KMS-11 (cell line): Measurements from ENCODE around the gene KCNJ10.

Experiments
- H2AFZ ChIP-seq: fragments of 200-600 bp; sonication (generic); 2 replicates; pipeline ENCODE4 v1.6.1; 2016; ENCODE audit warnings: antibody characterized with exemption, mixed run types, low read depth
- H3K27ac ChIP-seq: fragments of 200-600 bp; sonication (generic); 2 replicates; pipeline ENCODE4 v1.6.1; 2016; ENCODE audit warnings: mild to moderate bottlenecking, mixed run types
- H3K27me3 ChIP-seq: fragments of 200-600 bp; sonication (generic); 2 replicates; pipeline ENCODE4 v1.6.1; 2017; ENCODE audit warnings: mild to moderate bottlenecking, low read depth, mixed run types, moderate library complexity; ENCODE audit not compliant: insufficient read depth
- H3K36me3 ChIP-seq: fragments of 200-600 bp; sonication (generic); 2 replicates; pipeline ENCODE4 v1.6.1; 2017; ENCODE audit warnings: mild to moderate bottlenecking, mixed run types; ENCODE audit not compliant: insufficient read depth
- H3K4me1 ChIP-seq: fragments of 200-600 bp; sonication (generic); 2 replicates; pipeline ENCODE4 v1.6.1; 2016; ENCODE audit warnings: mild to moderate bottlenecking, low read depth, mixed run types; ENCODE audit not compliant: poor library complexity, severe bottlenecking
- H3K4me2 ChIP-seq: fragments of 200-600 bp; sonication (generic); 2 replicates; pipeline ENCODE4 v1.7.0; 2016; ENCODE audit warnings: mild to moderate bottlenecking, mixed run types
- H3K4me3 ChIP-seq: fragments of 200-600 bp; sonication (generic); IDR thresholded peaks from 2 replicates; pipeline ENCODE4 v1.6.1; 2017; ENCODE audit warnings: low read depth, low read length, mixed read lengths; ENCODE audit not compliant: insufficient read depth
- H3K79me2 ChIP-seq: fragments of 200-600 bp; sonication (generic); 2 replicates; pipeline ENCODE4 v1.6.1; 2016; ENCODE audit warnings: low read depth, mixed run types; ENCODE audit not compliant: insufficient read depth
- H3K9ac ChIP-seq: fragments of 200-600 bp; sonication (generic); 2 replicates; pipeline ENCODE4 v1.6.1; 2016; ENCODE audit warnings: mild to moderate bottlenecking, mixed run types
- H4K20me1 ChIP-seq: fragments of 200-600 bp; sonication (generic); 2 replicates; pipeline ENCODE4 v1.6.1; 2016; ENCODE audit warnings: mild to moderate bottlenecking, mixed run types; ENCODE audit not compliant: insufficient read depth
- TF ChIP-seq, protein P1 (sequence below): fragments of 200-600 bp; sonication (generic); conservative IDR thresholded peaks from 2 replicates; pipeline ENCODE4 v1.6.1; 2017; ENCODE audit warnings: low read depth, mild to moderate bottlenecking, antibody characterized with exemption, low read length, moderate library complexity, mixed read lengths

The KCNJ10 gene

DNA sequence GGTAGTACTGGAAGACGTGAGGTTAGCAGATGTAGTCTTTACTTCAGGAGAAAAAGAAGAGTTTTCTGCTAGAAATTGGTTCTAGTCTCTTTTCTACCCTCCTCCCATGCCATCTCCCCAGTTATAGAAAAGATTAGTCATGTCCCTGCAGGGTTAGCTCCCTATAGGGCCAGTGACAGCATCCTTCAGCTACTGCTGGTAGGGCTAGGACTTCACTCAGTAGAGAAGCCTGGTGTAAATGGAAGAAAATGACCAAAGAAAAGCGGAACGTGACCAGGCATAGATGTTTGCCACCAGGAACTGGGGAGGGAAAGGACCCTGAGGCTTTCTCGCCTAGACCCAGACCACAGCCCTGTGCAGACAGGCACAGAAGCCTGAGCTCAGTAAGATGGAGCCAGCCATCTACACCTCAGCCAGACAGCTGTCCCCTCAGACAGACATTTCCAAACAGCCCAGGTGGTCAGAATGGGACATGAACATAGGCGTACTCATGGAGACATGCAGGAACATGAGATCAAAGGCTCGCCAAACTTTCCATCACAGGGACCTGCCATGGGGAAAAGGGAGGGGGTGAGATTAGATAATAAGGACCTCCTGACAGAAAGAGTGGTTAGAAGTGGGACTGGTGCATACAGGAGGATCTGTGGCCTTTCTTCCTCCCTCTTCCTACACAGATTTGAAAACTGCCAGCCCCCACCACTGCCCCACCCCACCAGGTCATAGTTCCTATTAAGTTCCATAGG lies 92.4 kb downstream of the KCNJ10 start:
- no peaks in the 10 kb centered on the region for H3K27me3 ChIP-seq
- no peak overlapping the region for H2AFZ ChIP-seq
- TF ChIP-seq, protein P1, sequence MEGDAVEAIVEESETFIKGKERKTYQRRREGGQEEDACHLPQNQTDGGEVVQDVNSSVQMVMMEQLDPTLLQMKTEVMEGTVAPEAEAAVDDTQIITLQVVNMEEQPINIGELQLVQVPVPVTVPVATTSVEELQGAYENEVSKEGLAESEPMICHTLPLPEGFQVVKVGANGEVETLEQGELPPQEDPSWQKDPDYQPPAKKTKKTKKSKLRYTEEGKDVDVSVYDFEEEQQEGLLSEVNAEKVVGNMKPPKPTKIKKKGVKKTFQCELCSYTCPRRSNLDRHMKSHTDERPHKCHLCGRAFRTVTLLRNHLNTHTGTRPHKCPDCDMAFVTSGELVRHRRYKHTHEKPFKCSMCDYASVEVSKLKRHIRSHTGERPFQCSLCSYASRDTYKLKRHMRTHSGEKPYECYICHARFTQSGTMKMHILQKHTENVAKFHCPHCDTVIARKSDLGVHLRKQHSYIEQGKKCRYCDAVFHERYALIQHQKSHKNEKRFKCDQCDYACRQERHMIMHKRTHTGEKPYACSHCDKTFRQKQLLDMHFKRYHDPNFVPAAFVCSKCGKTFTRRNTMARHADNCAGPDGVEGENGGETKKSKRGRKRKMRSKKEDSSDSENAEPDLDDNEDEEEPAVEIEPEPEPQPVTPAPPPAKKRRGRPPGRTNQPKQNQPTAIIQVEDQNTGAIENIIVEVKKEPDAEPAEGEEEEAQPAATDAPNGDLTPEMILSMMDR, result no peak
- H3K4me3 ChIP-seq, result no peak overlapping the region
- no peak overlapping the region for H3K27ac ChIP-seq
- H3K79me2 ChIP-seq, result no peaks in the 10 kb centered on the region
- H3K4me1 ChIP-seq, result no peaks in the 10 kb centered on the region
- no peak overlapping the region for H3K4me2 ChIP-seq
- no peaks in the 10 kb centered on the region for H4K20me1 ChIP-seq
- H3K36me3 ChIP-seq, result no peaks in the 10 kb centered on the region
- H3K9ac ChIP-seq, result no peak overlapping the region

DNA sequence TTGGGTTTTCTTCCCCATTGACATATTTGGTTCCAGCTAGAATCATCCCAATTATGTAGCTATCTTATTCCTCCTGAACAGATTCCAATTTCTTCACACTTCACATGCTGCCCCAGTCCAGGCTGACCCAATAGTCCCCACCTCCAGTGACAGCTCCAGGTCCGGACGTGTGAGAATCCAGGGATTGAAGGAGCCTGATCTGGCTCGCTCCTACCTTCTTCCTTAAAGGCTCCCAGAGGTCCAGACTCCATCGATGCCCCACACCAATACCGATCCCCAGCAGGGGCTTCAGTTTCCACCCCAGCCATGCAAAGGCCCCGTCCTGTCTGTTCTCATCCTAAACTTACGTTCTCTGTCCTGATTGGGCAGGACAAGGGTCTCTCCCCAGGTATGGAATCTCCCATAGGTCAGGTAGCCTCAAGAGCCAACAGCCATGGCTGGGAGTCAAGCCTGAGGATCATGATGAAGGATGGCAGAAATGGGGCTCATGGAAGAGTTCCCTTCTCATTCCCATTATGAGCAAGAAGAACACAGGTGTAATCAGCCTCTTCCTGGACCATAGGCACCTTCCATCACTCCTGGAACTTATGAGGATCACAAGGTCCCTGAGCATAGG lies 95.5 kb downstream of the KCNJ10 start:
- Histone ChIP-seq H3K27ac (no peak overlapping the region), H2AFZ (no peak overlapping the region), H3K4me1 (no peaks in the 10 kb centered on the region), H3K36me3 (no peaks in the 10 kb centered on the region), H3K79me2 (no peaks in the 10 kb centered on the region), H3K27me3 (no peaks in the 10 kb centered on the region), H4K20me1 (no peaks in the 10 kb centered on the region), H3K4me2 (no peak overlapping the region), H3K9ac (no peak overlapping the region), H3K4me3 (no peak overlapping the region)
- TF ChIP-seq, protein P1, result no peak

DNA sequence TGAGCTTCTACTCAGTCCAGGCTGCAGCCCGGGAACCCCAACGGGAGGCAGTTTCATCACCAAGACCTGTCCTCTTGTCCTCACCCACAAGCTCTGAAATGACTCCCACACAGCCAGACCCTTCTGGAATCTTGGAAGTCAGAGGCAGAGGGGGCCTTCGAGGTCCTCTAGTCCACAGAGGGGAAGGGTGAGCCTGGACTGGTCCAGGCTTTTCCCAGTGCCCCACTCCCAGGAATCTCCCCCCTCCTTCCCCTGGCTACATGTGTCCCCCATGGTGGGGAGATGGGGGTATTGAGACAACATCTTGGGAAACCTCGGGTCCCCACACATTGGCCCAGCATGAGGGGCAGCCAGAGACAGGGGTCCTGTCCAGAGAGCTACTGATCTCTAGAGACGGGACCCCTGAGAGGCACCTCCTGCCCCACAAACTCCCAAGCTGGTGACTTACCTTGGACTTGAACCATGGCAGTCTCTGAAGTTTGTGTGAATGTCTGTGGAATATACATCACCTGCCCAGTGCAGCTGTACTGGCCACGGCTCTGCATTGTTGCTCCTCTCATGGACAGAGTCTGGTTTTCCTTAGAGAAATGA lies 96.5 kb downstream of the KCNJ10 start:
- Histone ChIP-seq H3K27ac (no peak overlapping the region), H3K4me1 (no peaks in the 10 kb centered on the region), H3K27me3 (no peaks in the 10 kb centered on the region), H4K20me1 (no peaks in the 10 kb centered on the region), H3K79me2 (no peaks in the 10 kb centered on the region), H3K4me2 (no peak overlapping the region), H3K4me3 (no peak overlapping the region), H3K36me3 (no peaks in the 10 kb centered on the region), H3K9ac (no peak overlapping the region), H2AFZ (no peak overlapping the region)
- TF ChIP-seq, protein P1, result no peak

DNA sequence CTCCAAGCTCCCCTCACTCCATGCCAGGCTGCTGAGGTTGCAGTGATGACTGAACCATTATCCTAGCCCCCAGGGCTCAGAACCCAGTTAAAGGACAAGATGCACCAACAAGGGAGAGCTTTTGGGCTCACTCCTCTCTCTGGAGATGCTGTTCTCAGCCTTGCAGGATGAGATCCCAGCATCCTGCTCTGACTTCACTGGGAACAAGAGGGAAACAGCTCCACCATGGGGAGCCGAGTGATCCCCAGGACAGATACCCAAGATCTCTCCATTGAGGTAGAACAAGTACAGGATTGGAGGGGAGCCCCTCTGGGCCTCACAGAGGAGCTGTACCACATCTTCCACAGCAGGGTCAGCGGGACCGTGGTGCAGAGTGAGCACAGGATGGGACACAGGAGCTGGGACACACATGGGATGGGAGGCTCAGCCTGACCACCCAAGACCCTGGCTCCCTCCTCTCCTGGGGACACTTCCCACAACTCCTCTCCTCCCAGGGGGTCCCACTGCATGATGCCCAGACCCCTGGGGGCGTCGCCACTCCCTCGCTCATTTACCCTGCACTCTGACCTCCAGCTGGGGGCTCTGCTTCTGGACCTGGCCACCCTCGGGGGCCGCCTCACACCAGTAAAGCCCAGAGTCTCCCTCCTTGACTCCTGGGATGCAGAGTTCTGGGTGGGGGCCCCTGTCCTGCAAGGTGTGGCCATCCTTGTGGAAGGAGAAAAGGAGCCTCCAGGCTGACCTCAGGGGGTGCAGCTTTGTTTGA lies 97.3 kb downstream of the KCNJ10 start:
- TF ChIP-seq, protein P1, result no peak
- H3K36me3 ChIP-seq, result no peaks in the 10 kb centered on the region
- no peak overlapping the region for H3K4me2 ChIP-seq

More for the DNA sequence above, 97.3 kb downstream of the KCNJ10 start:
- H3K79me2 ChIP-seq, result no peaks in the 10 kb centered on the region
- no peaks in the 10 kb centered on the region for H4K20me1 ChIP-seq
- no peak overlapping the region for H3K9ac ChIP-seq
- no peaks in the 10 kb centered on the region for H3K4me1 ChIP-seq
- H2AFZ ChIP-seq, result no peak overlapping the region
- H3K27me3 ChIP-seq, result no peaks in the 10 kb centered on the region
- H3K27ac ChIP-seq, result no peak overlapping the region
- no peak overlapping the region for H3K4me3 ChIP-seq
